ENCODE measurements around the gene PCED1B. TPM values are rescaled to one million over a fixed set of nuclear protein-coding genes. Genes with fewer than 3 reads are reported as not detected.

The PCED1B gene
- total and polyA plus RNA-seq, 12 donors = 0.49 to 4.8 (median 0.88) TPM

DNA sequence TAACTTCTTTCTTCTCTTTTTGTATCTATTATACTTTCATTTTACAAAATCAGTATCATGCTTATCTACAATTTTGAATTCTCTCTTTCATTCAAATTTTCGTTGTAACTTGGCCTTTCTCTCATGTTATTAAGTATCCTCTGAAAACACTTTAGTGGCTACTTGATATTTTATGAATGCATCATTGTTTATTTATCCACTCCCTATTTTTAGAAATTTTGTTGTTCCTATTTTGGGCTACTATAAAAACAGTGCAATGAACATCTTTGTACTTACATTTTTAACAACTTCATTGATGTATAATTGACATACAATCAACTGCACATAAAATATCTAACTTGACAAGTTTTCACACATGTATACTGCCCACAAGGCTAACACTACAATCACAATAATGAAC, 44.3 kb downstream of the PCED1B start:
- Histone ChIP-seq H3K4me1 (no peaks in the 10 kb centered on the region), H3K9me3 (peaks cover 0 to 3% (median 0%) of the 10 kb centered on the region in 11 donors), H3K27ac (no peak overlapping the region), H3K4me3 (no peak overlapping the region), H3K27me3 (no peaks in the 10 kb centered on the region), H3K36me3 (no peaks in the 10 kb centered on the region)
- ATAC-seq (no peak), DNase-seq (no peak)
- intact Hi-C loops (cut with DNase I) = no loop called here
- TF ChIP-seq, protein P1, sequence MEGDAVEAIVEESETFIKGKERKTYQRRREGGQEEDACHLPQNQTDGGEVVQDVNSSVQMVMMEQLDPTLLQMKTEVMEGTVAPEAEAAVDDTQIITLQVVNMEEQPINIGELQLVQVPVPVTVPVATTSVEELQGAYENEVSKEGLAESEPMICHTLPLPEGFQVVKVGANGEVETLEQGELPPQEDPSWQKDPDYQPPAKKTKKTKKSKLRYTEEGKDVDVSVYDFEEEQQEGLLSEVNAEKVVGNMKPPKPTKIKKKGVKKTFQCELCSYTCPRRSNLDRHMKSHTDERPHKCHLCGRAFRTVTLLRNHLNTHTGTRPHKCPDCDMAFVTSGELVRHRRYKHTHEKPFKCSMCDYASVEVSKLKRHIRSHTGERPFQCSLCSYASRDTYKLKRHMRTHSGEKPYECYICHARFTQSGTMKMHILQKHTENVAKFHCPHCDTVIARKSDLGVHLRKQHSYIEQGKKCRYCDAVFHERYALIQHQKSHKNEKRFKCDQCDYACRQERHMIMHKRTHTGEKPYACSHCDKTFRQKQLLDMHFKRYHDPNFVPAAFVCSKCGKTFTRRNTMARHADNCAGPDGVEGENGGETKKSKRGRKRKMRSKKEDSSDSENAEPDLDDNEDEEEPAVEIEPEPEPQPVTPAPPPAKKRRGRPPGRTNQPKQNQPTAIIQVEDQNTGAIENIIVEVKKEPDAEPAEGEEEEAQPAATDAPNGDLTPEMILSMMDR (IDR thresholded peaks at IDR 0.05) = no peak
- whole genome bisulfite sequencing, 2 donors = 52 to 64% methylated on average over 1 of the region's 1 CpG

DNA sequence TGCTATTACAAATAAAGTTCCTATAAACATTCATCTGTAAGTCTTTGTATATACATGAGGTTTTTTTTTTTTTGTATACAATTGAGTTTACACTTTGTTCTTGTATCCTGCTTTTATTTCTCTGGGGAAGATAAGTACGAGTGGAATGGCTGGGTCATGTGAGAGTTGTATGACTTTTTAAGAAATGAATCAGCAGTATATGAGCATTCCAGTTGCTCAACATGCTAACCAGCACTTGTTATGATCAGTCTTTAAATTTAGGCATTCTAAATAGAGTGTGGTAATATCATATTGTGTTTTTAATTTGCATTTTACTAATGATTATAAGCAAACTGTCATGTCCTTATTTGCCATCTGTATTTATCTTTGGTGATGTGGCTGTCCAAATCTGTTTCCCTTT, 45.0 kb downstream of the PCED1B start:
- no peaks in the 10 kb centered on the region for H3K4me1 ChIP-seq
- no peaks in the 10 kb centered on the region for H3K36me3 ChIP-seq
- intact Hi-C loops (cut with DNase I) = no loop called here
- no peaks in the 10 kb centered on the region for H3K27me3 ChIP-seq
- H3K4me3 ChIP-seq = no peak overlapping the region
- no peak for DNase-seq
- TF ChIP-seq, protein P1 (IDR thresholded peaks at IDR 0.05) = no peak
- no peak overlapping the region for H3K27ac ChIP-seq
- WGBS, 2 donors = 23 to 37% methylated on average over 1 of the region's 1 CpG
- no peak for ATAC-seq
- H3K9me3 ChIP-seq = peaks cover 0 to 3% (median 0%) of the 10 kb centered on the region in 11 donors

DNA sequence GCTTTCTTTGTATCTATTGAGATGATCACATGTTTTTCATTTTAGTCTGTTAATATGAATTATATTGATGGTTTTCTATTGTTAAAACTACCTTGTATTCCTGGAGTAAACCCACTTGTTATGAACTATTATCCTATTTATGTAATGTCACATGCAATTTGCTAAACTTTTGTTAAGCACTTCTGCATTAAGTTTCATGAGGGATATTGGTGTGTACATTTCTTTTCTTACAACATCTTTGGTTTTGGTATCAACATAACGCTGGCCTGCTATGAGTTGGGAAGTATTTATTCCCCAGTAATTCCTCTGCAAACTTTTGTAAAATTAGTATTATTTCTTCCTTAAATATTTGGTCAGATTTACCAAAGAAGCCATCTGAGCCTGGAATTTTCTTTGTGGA, 46.8 kb downstream of the PCED1B start:
- Histone ChIP-seq H3K27ac (no peak overlapping the region), H3K4me1 (peaks cover 0 to under 1% (median 0%) of the 10 kb centered on the region in 9 donors), H3K4me3 (no peak overlapping the region), H3K36me3 (peaks cover 0 to under 1% (median 0%) of the 10 kb centered on the region in 9 donors), H3K27me3 (no peaks in the 10 kb centered on the region), H3K9me3 (peaks cover 0 to 3% (median 0%) of the 10 kb centered on the region in 11 donors)
- 98 to 99% methylated on average over 1 of the region's 1 CpG for WGBS, 2 donors
- no peak for DNase-seq
- intact Hi-C loops (cut with DNase I) = no loop called here
- TF ChIP-seq, protein P1 (IDR thresholded peaks at IDR 0.05) = no peak
- ATAC-seq = no peak

DNA sequence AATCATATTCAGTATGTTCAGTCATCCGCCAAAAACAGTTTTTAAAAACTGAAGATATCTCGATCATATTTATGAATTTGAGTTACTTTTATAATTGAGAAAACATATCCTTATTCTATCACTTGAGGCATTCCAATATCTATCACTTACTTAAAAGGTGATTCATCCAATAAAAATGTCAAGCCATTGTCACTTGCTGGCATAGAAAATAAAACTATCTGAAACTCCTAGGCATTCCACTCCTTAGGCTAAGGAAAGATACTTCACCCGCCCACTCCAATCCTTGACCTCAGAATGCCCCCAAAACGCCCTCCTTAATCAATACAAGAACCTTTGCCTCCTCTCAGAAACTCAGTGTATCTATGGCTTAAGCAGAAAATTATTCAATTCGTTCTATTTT, 51.6 kb downstream of the PCED1B start:
- DNase-seq (no peak), ATAC-seq (no peak)
- no peaks in the 10 kb centered on the region for H3K9me3 ChIP-seq
- TF ChIP-seq, protein P1 (IDR thresholded peaks at IDR 0.05) = no peak
- H3K4me3 ChIP-seq = no peak overlapping the region
- no peaks in the 10 kb centered on the region for H3K27me3 ChIP-seq
- peaks cover 0 to 2% (median 0%) of the 10 kb centered on the region in 9 donors for H3K36me3 ChIP-seq
- intact Hi-C loops (cut with DNase I) = no loop called here
- no peak overlapping the region for H3K27ac ChIP-seq
- WGBS, 2 donors = 81 to 91% methylated on average over 5 of the region's 5 CpGs
- peaks cover 0 to 5% (median 0%) of the 10 kb centered on the region in 9 donors for H3K4me1 ChIP-seq
